GM18907 (cell line): ENCODE data around the gene PTBP1.
"Not testable (repeated sequence)": the region's sequence is repeated elsewhere in the genome, so short reads cannot be mapped to it uniquely, and the experiment has no call there.

Experiments
- ATAC-seq: cut with Tn5 transposase; IDR thresholded peaks from one replicate; pipeline ENCODE4 v1.9.1; 2021; ENCODE audit warnings: mild to moderate bottlenecking, moderate library complexity; ENCODE audit not compliant: unreplicated experiment

The PTBP1 gene

GRCh38 chr19:850979-851335, 53.7 kb downstream of the PTBP1 start:
- no peak for ATAC-seq

- ATAC-seq = no peak
These were observed 55.1 kb downstream of the PTBP1 start, which contains the start of gene ELANE for GRCh38 chr19:852136-853013. ELANE (plus strand) TSS chr19:852303; CDS start chr19:852329, 26 bp downstream.

DNA sequence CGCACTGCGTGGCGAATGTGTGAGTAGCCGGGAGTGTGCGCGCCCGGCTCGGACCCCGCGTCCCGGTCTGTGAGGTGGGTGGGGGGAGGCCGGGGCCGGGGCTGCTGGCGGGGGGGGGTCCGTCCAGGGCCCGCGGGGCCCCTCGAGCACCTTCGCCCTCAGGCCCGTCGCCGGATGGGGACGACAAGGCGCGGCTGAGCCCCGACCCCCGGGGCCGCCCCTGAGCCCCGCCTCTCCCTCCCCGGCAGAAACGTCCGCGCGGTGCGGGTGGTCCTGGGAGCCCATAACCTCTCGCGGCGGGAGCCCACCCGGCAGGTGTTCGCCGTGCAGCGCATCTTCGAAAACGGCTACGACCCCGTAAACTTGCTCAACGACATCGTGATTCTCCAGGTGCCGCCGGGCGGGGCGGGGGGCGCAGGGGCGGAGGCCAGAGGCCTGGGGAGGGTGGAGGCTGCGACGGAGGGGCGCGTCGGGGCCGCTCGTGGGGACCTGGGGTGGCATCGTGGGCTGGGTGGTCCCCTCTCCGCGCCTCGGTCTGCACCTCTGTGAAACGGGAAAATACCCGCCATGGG, 55.8 kb downstream of the PTBP1 start:
- ATAC-seq = no peak

DNA sequence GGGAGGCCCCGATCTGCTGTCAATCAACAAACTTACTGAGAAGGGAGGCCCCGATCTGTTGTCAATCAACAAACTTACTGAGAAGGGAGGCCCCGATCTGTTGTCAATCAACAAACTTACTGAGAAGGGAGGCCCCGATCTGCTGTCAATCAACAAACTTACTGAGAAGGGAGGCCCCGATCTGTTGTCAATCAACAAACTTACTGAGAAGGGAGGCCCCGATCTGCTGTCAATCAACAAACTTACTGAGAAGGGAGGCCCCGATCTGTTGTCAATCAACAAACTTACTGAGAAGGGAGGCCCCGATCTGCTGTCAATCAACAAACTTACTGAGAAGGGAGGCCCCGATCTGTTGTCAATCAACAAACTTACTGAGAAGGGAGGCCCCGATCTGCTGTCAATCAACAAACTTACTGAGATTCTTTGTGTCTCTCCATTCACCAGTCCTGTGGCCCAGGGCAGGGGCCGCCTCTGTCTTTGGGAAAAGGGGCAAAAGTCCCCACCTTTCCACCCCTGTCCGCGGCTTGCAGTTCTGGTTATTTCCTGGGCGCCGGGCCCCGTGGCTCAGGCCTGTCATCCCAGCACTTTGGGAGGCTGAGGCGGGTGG, 56.5 kb downstream of the PTBP1 start:
- ATAC-seq = not testable (repeated sequence)

- no peak for ATAC-seq
These were observed 57.3 kb downstream of the PTBP1 start for GRCh38 chr19:854549-854948.

GRCh38 chr19:855142-855541, 57.9 kb downstream of the PTBP1 start:
- ATAC-seq = no peak

DNA sequence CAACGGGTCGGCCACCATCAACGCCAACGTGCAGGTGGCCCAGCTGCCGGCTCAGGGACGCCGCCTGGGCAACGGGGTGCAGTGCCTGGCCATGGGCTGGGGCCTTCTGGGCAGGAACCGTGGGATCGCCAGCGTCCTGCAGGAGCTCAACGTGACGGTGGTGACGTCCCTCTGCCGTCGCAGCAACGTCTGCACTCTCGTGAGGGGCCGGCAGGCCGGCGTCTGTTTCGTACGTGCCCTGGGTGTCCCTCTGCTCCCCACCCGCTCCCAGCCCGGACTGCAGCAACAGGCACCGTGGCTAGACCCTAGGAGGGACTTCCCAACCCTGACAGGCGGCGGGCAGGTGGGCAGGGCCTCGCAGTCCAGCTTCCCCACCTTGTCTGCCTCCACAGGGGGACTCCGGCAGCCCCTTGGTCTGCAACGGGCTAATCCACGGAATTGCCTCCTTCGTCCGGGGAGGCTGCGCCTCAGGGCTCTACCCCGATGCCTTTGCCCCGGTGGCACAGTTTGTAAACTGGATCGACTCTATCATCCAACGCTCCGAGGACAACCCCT, 58.4 kb downstream of the PTBP1 start:
- no peak for ATAC-seq

- no peak for ATAC-seq
These were observed 61.0 kb downstream of the PTBP1 start for GRCh38 chr19:858284-858683.

- ATAC-seq = no peak
These were observed 61.9 kb downstream of the PTBP1 start, which contains the start of gene CFD for GRCh38 chr19:858868-859843. CFD (plus strand) TSS chr19:859664; CDS start chr19:859690, 26 bp downstream.

GRCh38 chr19:861141-861755, 64.0 kb downstream of the PTBP1 start:
- no peak for ATAC-seq
